Mononuclear cell (primary cell): ENCODE measurements around the gene PRTN3. TPM values are rescaled to one million over a fixed set of nuclear protein-coding genes. Genes with fewer than 3 reads are reported as not detected.
"Not testable (repeated sequence)": the region's sequence is repeated elsewhere in the genome, so short reads cannot be mapped to it uniquely, and the experiment has no call there.

Source experiments
- H3K27me3 ChIP-seq: 2 replicates; pipeline ENCODE4 v1.6.0; 2011; ENCODE audit warnings: low read length, control low read depth; ENCODE audit not compliant: insufficient read depth
- H3K4me1 ChIP-seq: 2 replicates; pipeline ENCODE4 v1.5.1; 2011; ENCODE audit warnings: mild to moderate bottlenecking, low read length, control low read depth; ENCODE audit not compliant: insufficient read depth
- H3K4me3 ChIP-seq: 2 replicates; pipeline ENCODE4 v1.5.1; 2011; ENCODE audit warnings: mild to moderate bottlenecking, low read length, moderate library complexity
- H3K9me3 ChIP-seq: 2 replicates; pipeline ENCODE4 v1.5.1; 2011; ENCODE audit warnings: low read depth, mild to moderate bottlenecking, control low read depth, low read length
- total RNA-seq: library from RNA; depleted of rRNA; stranded (reverse); fragments of >200 nt; gene quantifications from one replicate; pipeline ENCODE4 v1.2.3, GENCODE V29; 2012

Gene PRTN3
- total RNA-seq, 1 donor: 0.31 TPM

DNA sequence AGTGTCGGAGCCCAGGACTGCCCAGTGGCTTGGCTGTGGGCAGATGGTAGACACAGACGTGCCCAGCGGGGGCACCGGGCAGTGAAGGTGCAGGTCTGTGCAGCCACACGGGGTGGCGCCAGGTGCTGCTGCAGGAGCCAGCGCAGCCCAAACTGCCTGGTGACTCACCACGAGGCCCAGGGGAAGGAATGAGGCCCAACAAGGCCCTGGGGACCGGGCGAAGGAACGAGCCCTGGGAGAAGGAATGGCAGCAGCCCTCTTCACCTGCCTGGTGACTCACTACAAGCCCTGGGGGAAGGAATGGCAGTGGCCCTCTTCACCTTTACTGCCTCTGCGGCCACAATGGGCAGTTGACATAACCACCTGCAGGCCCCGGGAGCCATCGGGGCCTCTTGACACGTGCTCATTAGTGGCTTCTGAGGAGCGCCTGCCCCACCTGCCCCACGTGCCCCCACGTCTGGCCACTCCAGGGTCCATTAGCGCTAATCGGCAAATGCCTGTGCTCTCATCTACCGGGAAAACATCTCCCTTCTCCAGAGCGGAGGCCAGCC is 42.9 kb downstream of the PRTN3 start:
- H3K4me3 ChIP-seq: no peak overlapping the region
- no peaks in the 10 kb centered on the region for H3K9me3 ChIP-seq
- H3K27me3 ChIP-seq: no peaks in the 10 kb centered on the region
- H3K4me1 ChIP-seq: no peaks in the 10 kb centered on the region

DNA sequence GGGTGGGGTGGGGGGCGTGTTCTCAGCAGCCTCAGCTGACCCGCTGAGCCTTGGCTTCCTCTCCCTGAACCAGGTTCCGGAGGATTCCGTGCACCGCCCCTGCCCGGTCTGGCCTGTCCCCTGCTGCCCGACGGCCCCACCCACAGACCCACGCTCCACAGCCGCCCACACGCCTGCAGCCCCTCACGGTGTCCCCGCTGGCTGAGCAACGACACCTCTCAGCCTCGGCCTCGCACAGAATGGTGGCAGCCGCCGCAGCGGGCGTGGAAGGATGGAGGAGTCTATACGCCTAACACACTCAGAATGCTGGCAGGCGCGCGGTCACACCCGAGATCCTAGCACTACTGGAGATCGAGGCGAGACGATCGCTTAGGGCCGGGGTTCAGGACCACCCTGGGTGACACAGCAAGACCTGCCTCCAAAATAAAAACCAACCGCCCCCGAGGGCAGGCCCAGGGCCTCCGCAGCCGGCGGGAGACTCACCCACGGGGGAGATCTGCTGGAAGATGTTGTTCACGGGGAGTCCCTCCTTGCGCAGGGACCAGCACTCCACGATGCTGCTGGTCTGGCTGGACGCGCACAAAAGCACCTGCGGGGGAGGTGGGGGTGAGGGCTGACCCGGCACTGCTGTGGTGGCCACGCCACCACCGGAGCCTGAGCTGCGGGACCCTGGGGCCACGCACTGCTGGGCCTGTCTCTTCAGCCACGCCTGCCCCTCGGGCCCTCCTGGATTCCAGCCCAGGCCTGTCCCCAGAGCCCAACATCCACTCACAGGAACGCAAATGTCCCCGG is 43.8 kb downstream of the PRTN3 start:
- no peak overlapping the region for H3K4me3 ChIP-seq
- no peaks in the 10 kb centered on the region for H3K27me3 ChIP-seq
- H3K4me1 ChIP-seq: no peaks in the 10 kb centered on the region
- H3K9me3 ChIP-seq: no peaks in the 10 kb centered on the region

- Histone ChIP-seq H3K9me3 (no peaks in the 10 kb centered on the region), H3K27me3 (no peaks in the 10 kb centered on the region), H3K4me1 (no peaks in the 10 kb centered on the region), H3K4me3 (no peak overlapping the region)
Observed at GRCh38 chr19:885536-886224, 44.9 kb downstream of the PRTN3 start.

DNA sequence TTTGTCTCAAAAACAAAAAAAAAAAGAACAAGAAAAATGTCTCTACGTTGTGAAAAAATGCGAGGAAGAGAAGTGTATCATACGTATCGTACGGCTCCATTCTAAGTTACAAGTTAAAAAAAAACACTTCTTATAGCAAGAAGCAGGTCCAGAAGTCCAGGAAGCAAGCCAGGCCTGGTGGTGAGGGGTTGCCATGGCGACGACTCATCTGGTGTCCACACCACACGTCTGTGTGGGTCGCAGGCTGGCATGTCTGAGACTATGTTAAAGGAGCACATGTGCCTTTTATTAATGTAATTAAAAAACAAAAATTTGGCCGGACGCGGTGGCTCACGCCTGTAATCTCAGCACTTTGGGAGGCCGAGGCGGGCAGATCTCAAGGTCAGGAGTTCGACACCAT is 46.3 kb downstream of the PRTN3 start:
- no peaks in the 10 kb centered on the region for H3K9me3 ChIP-seq
- H3K4me3 ChIP-seq: no peak overlapping the region
- no peaks in the 10 kb centered on the region for H3K27me3 ChIP-seq
- H3K4me1 ChIP-seq: peaks cover 3% of the 10 kb centered on the region

DNA sequence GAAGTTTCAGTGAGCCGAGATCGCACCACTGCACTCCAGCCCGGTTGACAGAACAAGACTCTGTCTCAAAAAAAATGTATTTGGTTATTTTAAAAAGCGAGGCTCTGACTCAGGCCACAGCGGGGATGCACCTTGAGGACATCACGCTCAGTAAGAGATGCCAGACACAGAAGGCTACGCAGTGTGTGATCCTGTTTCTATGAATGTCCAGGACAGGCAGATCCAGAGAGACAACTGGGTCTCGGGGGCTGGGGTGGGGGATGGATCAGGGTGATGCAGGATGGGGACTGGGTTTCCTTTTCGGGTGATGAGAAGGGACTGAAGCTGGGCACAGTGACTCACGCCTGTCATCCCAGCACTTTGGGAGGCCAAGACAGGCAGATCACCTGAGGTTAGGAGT is 46.8 kb downstream of the PRTN3 start:
- no peaks in the 10 kb centered on the region for H3K9me3 ChIP-seq
- H3K4me1 ChIP-seq: peaks cover 7% of the 10 kb centered on the region
- H3K27me3 ChIP-seq: no peaks in the 10 kb centered on the region
- no peak overlapping the region for H3K4me3 ChIP-seq

- H3K4me1 ChIP-seq: peaks cover 11% of the 10 kb centered on the region
- H3K4me3 ChIP-seq: no peak overlapping the region
- H3K27me3 ChIP-seq: no peaks in the 10 kb centered on the region
- no peaks in the 10 kb centered on the region for H3K9me3 ChIP-seq
Observed at GRCh38 chr19:888581-889385, 48.0 kb downstream of the PRTN3 start.

DNA sequence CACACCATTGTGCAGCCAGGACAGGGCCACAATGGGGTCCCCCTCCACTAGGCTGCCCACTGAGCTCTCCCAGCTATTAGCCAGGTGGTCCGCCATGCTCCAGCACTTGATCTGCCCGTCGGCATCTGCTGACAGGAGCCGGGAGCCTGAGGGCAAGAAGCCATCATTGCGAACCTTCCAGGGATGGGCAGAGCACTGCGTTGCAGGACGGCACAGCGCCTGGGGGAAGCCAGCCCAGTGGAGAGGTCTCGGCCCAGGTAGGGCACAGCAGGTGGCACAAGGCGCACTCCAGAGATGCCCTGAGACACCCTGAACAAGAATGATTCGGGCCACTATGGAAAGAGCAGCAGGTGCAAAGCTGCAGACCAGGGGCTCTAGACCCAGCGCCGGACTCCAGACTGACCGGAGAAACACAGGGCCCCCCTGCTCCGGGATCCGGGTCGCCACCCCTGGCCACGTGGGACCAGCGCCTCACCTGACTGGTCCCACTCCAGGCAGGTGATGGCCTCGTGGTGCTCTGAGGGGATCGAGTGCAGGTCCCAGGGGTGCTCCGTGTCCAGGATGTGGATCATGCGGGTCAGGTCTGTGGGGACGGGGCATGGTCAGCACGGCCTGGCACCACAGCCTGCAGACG is 49.0 kb downstream of the PRTN3 start:
- H3K4me3 ChIP-seq: no peak overlapping the region
- H3K9me3 ChIP-seq: no peaks in the 10 kb centered on the region
- H3K4me1 ChIP-seq: peaks cover 18% of the 10 kb centered on the region
- H3K27me3 ChIP-seq: no peaks in the 10 kb centered on the region

DNA sequence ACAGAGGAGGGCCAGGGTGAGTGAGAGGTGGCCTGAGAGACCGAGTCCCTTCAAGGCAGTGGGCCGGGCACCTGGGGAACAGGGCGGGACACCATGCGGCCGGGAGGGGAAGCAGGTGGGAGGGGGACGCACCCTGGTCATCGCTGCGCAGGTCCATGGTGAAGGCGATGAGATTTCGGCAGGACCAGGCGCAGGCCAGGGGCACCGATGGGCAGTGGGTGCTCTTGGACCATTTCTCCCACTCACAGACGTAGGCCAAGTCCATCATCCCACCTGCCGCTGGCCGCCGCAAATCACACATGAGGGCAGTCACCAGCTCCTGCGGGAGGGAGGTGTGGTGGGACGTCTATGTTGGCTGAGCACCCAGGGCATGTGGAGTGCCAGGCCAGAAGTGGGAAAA is 50.0 kb downstream of the PRTN3 start:
- Histone ChIP-seq H3K27me3 (no peaks in the 10 kb centered on the region), H3K9me3 (no peaks in the 10 kb centered on the region), H3K4me1 (peaks cover 18% of the 10 kb centered on the region), H3K4me3 (no peak overlapping the region)

DNA sequence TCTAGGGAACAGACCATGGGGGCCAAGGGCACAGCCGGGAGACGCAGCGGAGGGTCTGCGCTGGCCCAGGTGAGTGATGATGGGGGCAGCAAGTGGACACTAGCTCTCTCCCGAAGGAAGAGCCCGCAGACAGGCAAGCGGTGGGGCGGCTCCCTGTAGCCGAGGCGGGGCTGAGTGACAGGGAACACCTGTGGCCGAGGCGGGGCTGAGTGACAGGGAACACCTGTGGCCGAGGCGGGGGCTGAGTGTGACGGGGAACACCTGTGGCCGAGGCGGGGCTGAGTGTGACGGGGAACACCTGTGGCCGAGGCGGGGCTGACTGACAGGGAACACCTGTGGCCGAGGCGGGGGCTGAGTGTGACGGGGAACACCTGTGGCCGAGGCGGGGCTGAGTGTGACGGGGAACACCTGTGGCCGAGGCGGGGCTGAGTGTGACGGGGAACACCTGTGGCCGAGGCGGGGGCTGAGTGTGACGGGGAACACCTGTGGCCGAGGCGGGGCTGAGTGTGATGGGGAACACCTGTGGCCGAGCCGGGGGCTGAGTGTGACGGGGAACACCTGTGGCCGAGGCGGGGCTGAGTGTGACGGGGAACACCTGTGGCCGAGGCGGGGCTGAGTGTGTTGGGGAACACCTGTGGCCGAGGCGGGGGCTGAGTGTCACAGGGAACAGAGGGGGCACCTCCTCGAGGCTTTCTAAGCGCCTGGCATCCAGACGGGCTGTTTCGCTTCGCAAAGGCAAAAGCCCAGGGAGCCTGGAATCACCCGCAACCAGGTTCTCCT is 50.8 kb downstream of the PRTN3 start:
- H3K4me1 ChIP-seq: peaks cover 18% of the 10 kb centered on the region
- peak overlapping the region; percentile 63 for H3K4me3 ChIP-seq
- H3K9me3 ChIP-seq, H3K27me3 ChIP-seq: not testable (repeated sequence)

- Histone ChIP-seq H3K9me3 (no peaks in the 10 kb centered on the region), H3K4me1 (peaks cover 18% of the 10 kb centered on the region)
Observed at GRCh38 chr19:892243-892893, 51.6 kb downstream of the PRTN3 start.

GRCh38 chr19:892894-893689 is 52.3 kb downstream of the PRTN3 start, which contains the start of the genes MED16 and RNU6-9:
MED16 (minus strand) TSS chr19:893187; CDS start chr19:891131, 2,056 bp downstream.
RNU6-9 (plus strand) TSS chr19:893484.
- Histone ChIP-seq H3K27me3 (no peaks in the 10 kb centered on the region), H3K4me1 (peaks cover 18% of the 10 kb centered on the region), H3K4me3 (peak within 1 kb of the TSS; percentile 63), H3K9me3 (no peaks in the 10 kb centered on the region)

More at GRCh38 chr19:892243-892893, 51.6 kb downstream of the PRTN3 start:
- H3K27me3 ChIP-seq: no peaks in the 10 kb centered on the region
- peak overlapping the region; percentile 63 for H3K4me3 ChIP-seq

GRCh38 chr19:896434-896833 is 55.6 kb downstream of the PRTN3 start:
- Histone ChIP-seq H3K27me3 (no peaks in the 10 kb centered on the region), H3K4me3 (no peak overlapping the region), H3K4me1 (peaks cover 18% of the 10 kb centered on the region), H3K9me3 (no peaks in the 10 kb centered on the region)

GRCh38 chr19:896999-897398 is 56.2 kb downstream of the PRTN3 start:
- no peak overlapping the region for H3K4me3 ChIP-seq
- H3K4me1 ChIP-seq: peaks cover 15% of the 10 kb centered on the region
- no peaks in the 10 kb centered on the region for H3K27me3 ChIP-seq
- H3K9me3 ChIP-seq: no peaks in the 10 kb centered on the region
